ENCODE results near the gene JOSD2.
"Not testable (repeated sequence)": the region's sequence is repeated elsewhere in the genome, so short reads cannot be mapped to it uniquely, and the experiment has no call there.

JOSD2 gene

GRCh38 chr19:50476907-50477238 is 34.1 kb downstream of the JOSD2 start:
- TF ChIP-seq, protein P1, sequence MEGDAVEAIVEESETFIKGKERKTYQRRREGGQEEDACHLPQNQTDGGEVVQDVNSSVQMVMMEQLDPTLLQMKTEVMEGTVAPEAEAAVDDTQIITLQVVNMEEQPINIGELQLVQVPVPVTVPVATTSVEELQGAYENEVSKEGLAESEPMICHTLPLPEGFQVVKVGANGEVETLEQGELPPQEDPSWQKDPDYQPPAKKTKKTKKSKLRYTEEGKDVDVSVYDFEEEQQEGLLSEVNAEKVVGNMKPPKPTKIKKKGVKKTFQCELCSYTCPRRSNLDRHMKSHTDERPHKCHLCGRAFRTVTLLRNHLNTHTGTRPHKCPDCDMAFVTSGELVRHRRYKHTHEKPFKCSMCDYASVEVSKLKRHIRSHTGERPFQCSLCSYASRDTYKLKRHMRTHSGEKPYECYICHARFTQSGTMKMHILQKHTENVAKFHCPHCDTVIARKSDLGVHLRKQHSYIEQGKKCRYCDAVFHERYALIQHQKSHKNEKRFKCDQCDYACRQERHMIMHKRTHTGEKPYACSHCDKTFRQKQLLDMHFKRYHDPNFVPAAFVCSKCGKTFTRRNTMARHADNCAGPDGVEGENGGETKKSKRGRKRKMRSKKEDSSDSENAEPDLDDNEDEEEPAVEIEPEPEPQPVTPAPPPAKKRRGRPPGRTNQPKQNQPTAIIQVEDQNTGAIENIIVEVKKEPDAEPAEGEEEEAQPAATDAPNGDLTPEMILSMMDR (IDR thresholded peaks at IDR 0.05; ENCODE audit: insufficient read depth, low read length, poor library complexity, severe bottlenecking), result no peak
- no peaks in the 10 kb centered on the region for H3K27me3 ChIP-seq (replicated peaks; ENCODE audit: control insufficient read depth, insufficient read depth, low read length)
- H3K36me3 ChIP-seq (ENCODE audit: control insufficient read depth, insufficient read depth, low read length), result peaks cover 31% of the 10 kb centered on the region
- peak overlapping the region; percentile 79 for H3K4me3 ChIP-seq (replicated peaks; ENCODE audit: low read depth, low read length)
- no peak for DNase-seq (ENCODE audit: extremely low read depth, insufficient read length)

DNA sequence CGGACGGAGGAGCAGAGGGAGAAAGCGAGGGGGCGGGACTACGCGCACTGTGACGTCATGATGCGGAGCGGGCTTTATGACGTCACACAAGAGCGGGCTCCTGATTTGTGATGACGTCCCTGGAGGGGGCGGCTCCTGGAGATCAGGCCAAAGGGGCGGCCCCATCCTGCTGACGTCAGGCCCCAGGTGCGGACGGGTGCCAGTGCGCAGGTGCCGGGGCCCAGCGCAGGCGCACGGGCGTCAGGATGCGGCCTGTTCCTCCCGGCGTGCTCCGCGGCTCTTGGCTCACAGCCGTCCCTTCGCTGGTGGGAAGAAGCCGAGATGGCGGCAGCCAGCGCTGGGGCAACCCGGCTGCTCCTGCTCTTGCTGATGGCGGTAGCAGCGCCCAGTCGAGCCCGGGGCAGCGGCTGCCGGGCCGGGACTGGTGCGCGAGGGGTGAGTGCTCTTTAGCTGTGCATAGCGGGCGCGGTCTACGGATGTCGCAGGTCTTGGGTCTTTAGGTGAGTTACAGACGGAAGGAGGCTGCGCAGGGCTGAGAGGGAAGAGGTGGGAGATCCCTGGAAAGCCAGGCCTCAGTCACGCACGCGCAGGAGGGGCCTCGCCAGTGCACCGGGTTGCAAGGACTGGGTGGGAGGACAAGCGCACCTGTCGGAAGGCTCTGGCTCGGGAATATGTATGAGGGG is 34.6 kb downstream of the JOSD2 start, which contains the start of the genes EMC10 and GARIN5A:
TSS of gene EMC10 (plus strand) at position 284 of the 683 bp plus-strand sequence. CDS start at position 322, 38 bp downstream.
TSS of gene GARIN5A (minus strand) at position 625 of the 683 bp plus-strand sequence. CDS start at position 165, 460 bp downstream.
- DNase-seq (ENCODE audit: extremely low read depth, insufficient read length), result peak; percentile 97
- H3K36me3 ChIP-seq (ENCODE audit: control insufficient read depth, insufficient read depth, low read length), result peaks cover 26% of the 10 kb centered on the region
- no peaks in the 10 kb centered on the region for H3K27me3 ChIP-seq (replicated peaks; ENCODE audit: control insufficient read depth, insufficient read depth, low read length)
- TF ChIP-seq, protein P1 (IDR thresholded peaks at IDR 0.05; ENCODE audit: insufficient read depth, low read length, poor library complexity, severe bottlenecking), result no peak
- H3K4me3 ChIP-seq (replicated peaks; ENCODE audit: low read depth, low read length), result peak within 1 kb of the TSS; percentile 79

DNA sequence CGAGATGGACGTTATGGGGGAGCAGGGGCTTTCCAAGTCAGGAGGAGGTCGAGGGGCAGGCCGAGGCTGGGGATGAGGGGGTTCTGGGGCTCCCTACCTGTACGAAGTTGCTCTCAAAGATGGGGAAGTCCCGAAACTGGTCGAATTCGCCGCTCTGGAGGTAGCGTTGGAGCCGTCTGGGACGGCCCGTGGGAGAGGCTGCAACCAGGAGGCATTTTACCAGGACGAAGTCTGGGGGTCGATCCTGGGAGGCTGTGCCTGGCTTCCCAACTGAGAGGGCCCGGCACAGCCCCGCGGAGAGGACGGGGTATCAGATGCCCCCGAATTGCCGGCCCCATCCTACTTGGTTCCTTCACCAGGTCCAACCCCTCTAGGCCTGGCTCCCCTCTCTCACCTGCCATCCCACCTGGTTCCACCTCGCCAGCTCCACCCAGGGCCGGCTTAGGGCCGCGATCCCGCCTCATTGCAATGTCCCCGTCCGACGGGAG is 35.2 kb downstream of the JOSD2 start:
- H3K36me3 ChIP-seq (ENCODE audit: control insufficient read depth, insufficient read depth, low read length), result peaks cover 20% of the 10 kb centered on the region
- TF ChIP-seq, protein P1 (IDR thresholded peaks at IDR 0.05; ENCODE audit: insufficient read depth, low read length, poor library complexity, severe bottlenecking), result no peak
- H3K4me3 ChIP-seq (replicated peaks; ENCODE audit: low read depth, low read length), result no peak overlapping the region
- H3K27me3 ChIP-seq (replicated peaks; ENCODE audit: control insufficient read depth, insufficient read depth, low read length), result no peaks in the 10 kb centered on the region
- DNase-seq (ENCODE audit: extremely low read depth, insufficient read length), result no peak

- TF ChIP-seq, protein P1 (IDR thresholded peaks at IDR 0.05; ENCODE audit: insufficient read depth, low read length, poor library complexity, severe bottlenecking), result no peak
- peaks cover 16% of the 10 kb centered on the region for H3K36me3 ChIP-seq (ENCODE audit: control insufficient read depth, insufficient read depth, low read length)
- H3K4me3 ChIP-seq (replicated peaks; ENCODE audit: low read depth, low read length), result no peak overlapping the region
- DNase-seq (ENCODE audit: extremely low read depth, insufficient read length), result no peak
- H3K27me3 ChIP-seq (replicated peaks; ENCODE audit: control insufficient read depth, insufficient read depth, low read length), result no peaks in the 10 kb centered on the region
Observed at GRCh38 chr19:50475101-50475568, 35.9 kb downstream of the JOSD2 start.

DNA sequence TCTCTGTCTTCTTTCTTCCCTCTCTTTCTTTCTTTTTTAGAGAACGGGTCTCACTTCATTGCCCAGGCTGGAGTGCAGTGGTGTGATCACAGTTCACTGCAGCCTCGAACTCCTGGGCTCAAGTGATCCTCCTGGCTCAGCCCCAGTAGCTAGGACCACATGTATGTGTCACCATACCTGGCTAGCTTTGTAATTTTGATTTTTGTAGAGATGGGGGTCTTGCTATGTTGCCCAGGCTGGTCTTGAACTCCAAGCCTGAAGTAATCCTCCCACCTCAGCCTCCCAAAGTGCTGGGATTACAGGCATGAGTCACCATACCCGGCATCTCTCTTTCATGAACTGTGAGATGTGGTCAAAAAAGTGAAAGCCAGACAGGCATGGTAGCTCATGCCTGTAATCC is 37.7 kb downstream of the JOSD2 start:
- H3K27me3 ChIP-seq (replicated peaks; ENCODE audit: control insufficient read depth, insufficient read depth, low read length); DNase-seq (ENCODE audit: extremely low read depth, insufficient read length); H3K36me3 ChIP-seq (ENCODE audit: control insufficient read depth, insufficient read depth, low read length); H3K4me3 ChIP-seq (replicated peaks; ENCODE audit: low read depth, low read length): not testable (repeated sequence)

DNA sequence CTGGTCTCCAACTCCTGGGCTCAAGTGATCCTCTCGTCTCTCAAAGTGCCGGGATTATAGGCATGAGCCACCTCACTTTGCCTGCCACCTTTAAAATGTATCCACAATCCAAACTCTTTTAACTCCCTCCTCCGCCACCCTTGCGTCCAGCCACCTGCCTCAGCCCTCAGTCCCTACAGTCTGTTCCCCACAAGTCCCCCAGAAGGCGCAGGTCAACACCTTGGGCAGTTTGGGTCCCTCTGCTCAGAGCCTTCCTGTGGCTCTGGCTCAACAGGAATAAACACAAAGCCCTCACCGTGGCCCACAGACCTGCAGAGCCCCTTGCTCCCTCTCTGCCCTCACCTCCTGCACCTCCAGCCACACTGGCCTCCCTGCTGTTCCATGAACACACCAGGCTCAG is 42.2 kb downstream of the JOSD2 start:
- DNase-seq (ENCODE audit: extremely low read depth, insufficient read length), result no peak
- Histone ChIP-seq H3K4me3 (replicated peaks; ENCODE audit: low read depth, low read length) (no peak overlapping the region), H3K27me3 (replicated peaks; ENCODE audit: control insufficient read depth, insufficient read depth, low read length) (no peaks in the 10 kb centered on the region; the same call in 1 of the 2 replicates), H3K36me3 (ENCODE audit: control insufficient read depth, insufficient read depth, low read length) (no peaks in the 10 kb centered on the region)
- TF ChIP-seq, protein P1 (IDR thresholded peaks at IDR 0.05; ENCODE audit: insufficient read depth, low read length, poor library complexity, severe bottlenecking), result no peak

All from GM06990 (cell line).